Panc1 (cell line): ENCODE measurements around the gene MDGA2. TPM values are rescaled to one million over a fixed set of nuclear protein-coding genes. Genes with fewer than 3 reads are reported as not detected.

Experiments used
- ATAC-seq: fragments of 200-7000 bp; cut with Tn5 transposase; 2 replicates; pipeline ENCODE4 v1.9.1; 2020; ENCODE audit warnings: mild to moderate bottlenecking, moderate library complexity
- BruUV-seq: library from RNA; stranded (reverse); fragments of 400-500 nt; replicated peaks from 2 replicates; lab custom pipeline; 2021; lab: Mats Ljungman, UMichigan
- CTCF ChIA-PET: fragments of 300-600 bp; sonication (Branson Sonifier 250); formaldehyde crosslinking; loops from one replicate; lab custom pipeline; 2022; ENCODE audit warnings: antibody characterized with exemption; lab: Charles Lee
- POLR2A ChIA-PET: fragments of 300-600 bp; sonication (Branson Sonifier 250); formaldehyde crosslinking; loops from one replicate; lab custom pipeline; 2022; ENCODE audit warnings: antibody characterized with exemption; lab: Charles Lee
- DNase-seq: peaks from one replicate; pipeline ENCODE4 v3.0.0-alpha.2; 2010; ENCODE audit warnings: low read depth, low spot score
- H3K27ac ChIP-seq: 2 replicates; pipeline ENCODE4 v1.5.1; 2011; ENCODE audit warnings: mild to moderate bottlenecking, low read length, inconsistent platforms
- H3K27me3 ChIP-seq: fragments of 200-500 bp; sonication (Bioruptor generic); 2 replicates; pipeline ENCODE4 v1.6.0; 2014; ENCODE audit warnings: low read length, inconsistent platforms; ENCODE audit not compliant: control insufficient read depth, insufficient read depth
- H3K36me3 ChIP-seq: fragments of 200-500 bp; sonication (Bioruptor generic); 2 replicates; pipeline ENCODE4 v1.5.1; 2014; ENCODE audit warnings: inconsistent platforms, mild to moderate bottlenecking, low read length, moderate library complexity; ENCODE audit not compliant: control insufficient read depth, insufficient read depth
- H3K4me1 ChIP-seq: 2 replicates; pipeline ENCODE4 v1.5.1; 2011; ENCODE audit warnings: inconsistent platforms, mild to moderate bottlenecking, low read length, moderate library complexity; ENCODE audit not compliant: control insufficient read depth, insufficient read depth
- H3K4me3 ChIP-seq, 2 experiments: 2 replicates each; pipeline ENCODE4 v1.5.1; 2011 to 2012; ENCODE audit warnings: low read depth in 2 of 2, low read length in 2 of 2, mild to moderate bottlenecking in 2 of 2, inconsistent platforms in 1 of 2, moderate library complexity in 1 of 2
- H3K9me3 ChIP-seq: fragments of 200-500 bp; sonication (Bioruptor generic); 2 replicates; pipeline ENCODE4 v1.5.1; 2014; ENCODE audit warnings: low read depth, mild to moderate bottlenecking, inconsistent platforms, low read length, moderate library complexity; ENCODE audit not compliant: control insufficient read depth, insufficient read depth
- CTCF ChIP-seq: fragments of 450-650 bp; IDR thresholded peaks from 2 replicates; pipeline ENCODE4 v1.5.1; 2017; ENCODE audit warnings: mild to moderate bottlenecking
- POLR2AphosphoS5 ChIP-seq: IDR thresholded peaks from 2 replicates; pipeline ENCODE4 v1.6.1; 2012; ENCODE audit warnings: mild to moderate bottlenecking, low read depth, low read length, moderate library complexity
- SIN3A ChIP-seq: IDR thresholded peaks from 2 replicates; pipeline ENCODE4 v1.6.1; 2012; ENCODE audit warnings: low read depth, mild to moderate bottlenecking, low read length, moderate library complexity, borderline replicate concordance; ENCODE audit not compliant: insufficient read depth
- TCF7L2 ChIP-seq: IDR thresholded peaks from 2 replicates; pipeline ENCODE4 v1.6.1; 2011; ENCODE audit warnings: mild to moderate bottlenecking, low read depth, low read length, inconsistent platforms
- in situ Hi-C: cut with HindIII; loops from 2 replicates; pipeline ENCODE4 v1.10.0; 2016; ENCODE audit warnings: low sequenced_read_pairs, low pct_unique_long_range_greater_than_20kb
- intact Hi-C: fragments of 100-400 bp; cut with micrococcal nuclease; formaldehyde crosslinking; loops from one replicate; pipeline ENCODE4 v1.10.0; 2022; ENCODE audit not compliant: unreplicated experiment
- total RNA-seq: library from RNA; stranded (reverse); gene quantifications from one replicate; pipeline ENCODE4 v1.2.1, GENCODE V29; 2021; ENCODE audit not compliant: unreplicated experiment
- TF ChIP-seq, protein P1 (sequence below), 2 experiments: IDR thresholded peaks; 2 replicates each; pipeline ENCODE4 v1.6.1; 2011 to 2012; ENCODE audit warnings: low read depth in 2 of 2, control low read depth in 1 of 2, low read length in 1 of 2, mild to moderate bottlenecking in 1 of 2, moderate library complexity in 1 of 2; ENCODE audit not compliant: insufficient read depth in 1 of 2

MDGA2 gene
- total RNA-seq, 1 experiment from 2014 or later: not detected

- CTCF ChIA-PET: no interaction called here
- POLR2A ChIA-PET: no interaction called here
- Histone ChIP-seq H3K27me3 (no peaks in the 10 kb centered on the region), H3K4me3 (no peak overlapping the region), H3K36me3 (no peaks in the 10 kb centered on the region), H3K4me1 (no peaks in the 10 kb centered on the region), H3K9me3 (no peaks in the 10 kb centered on the region), H3K27ac (no peak overlapping the region)
- no TSS peak for BruUV-seq
- in situ Hi-C loops: no loop called here
- intact Hi-C loops: no loop called here
- ATAC-seq (no peak), DNase-seq (no peak)
- TF ChIP-seq, protein P1, sequence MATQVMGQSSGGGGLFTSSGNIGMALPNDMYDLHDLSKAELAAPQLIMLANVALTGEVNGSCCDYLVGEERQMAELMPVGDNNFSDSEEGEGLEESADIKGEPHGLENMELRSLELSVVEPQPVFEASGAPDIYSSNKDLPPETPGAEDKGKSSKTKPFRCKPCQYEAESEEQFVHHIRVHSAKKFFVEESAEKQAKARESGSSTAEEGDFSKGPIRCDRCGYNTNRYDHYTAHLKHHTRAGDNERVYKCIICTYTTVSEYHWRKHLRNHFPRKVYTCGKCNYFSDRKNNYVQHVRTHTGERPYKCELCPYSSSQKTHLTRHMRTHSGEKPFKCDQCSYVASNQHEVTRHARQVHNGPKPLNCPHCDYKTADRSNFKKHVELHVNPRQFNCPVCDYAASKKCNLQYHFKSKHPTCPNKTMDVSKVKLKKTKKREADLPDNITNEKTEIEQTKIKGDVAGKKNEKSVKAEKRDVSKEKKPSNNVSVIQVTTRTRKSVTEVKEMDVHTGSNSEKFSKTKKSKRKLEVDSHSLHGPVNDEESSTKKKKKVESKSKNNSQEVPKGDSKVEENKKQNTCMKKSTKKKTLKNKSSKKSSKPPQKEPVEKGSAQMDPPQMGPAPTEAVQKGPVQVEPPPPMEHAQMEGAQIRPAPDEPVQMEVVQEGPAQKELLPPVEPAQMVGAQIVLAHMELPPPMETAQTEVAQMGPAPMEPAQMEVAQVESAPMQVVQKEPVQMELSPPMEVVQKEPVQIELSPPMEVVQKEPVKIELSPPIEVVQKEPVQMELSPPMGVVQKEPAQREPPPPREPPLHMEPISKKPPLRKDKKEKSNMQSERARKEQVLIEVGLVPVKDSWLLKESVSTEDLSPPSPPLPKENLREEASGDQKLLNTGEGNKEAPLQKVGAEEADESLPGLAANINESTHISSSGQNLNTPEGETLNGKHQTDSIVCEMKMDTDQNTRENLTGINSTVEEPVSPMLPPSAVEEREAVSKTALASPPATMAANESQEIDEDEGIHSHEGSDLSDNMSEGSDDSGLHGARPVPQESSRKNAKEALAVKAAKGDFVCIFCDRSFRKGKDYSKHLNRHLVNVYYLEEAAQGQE (IDR thresholded peaks at IDR 0.05; ENCODE audit: insufficient read depth in 1 of 2, low read depth in 2 of 2, low read length in 1 of 2): no peak
- no peak for TF ChIP-seq SIN3A
- no peak for TF ChIP-seq POLR2AphosphoS5
- no peak for TF ChIP-seq TCF7L2
- TF ChIP-seq CTCF: no peak
Measured at GRCh38 chr14:46887144-46887543, 788.3 kb downstream of the MDGA2 start.

DNA sequence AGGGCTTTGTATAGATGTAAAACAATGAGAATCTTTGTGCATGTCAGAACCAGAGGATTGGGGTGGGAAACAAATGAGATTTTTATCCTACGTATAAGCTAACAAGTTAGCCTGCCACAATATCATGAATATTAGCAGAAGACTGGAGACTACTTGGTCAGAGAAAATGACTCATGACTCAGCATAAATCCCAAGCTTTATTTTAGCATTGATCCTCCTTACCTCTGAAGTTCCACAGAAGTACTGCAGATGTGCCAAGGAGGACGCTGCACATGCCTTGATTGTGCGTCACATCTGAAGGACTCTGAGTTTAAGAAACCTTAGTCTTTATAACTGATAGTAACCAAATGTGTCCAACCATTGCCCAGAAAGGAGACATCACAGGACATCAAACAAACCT, 789.8 kb downstream of the MDGA2 start:
- H3K4me1 ChIP-seq: no peaks in the 10 kb centered on the region
- TF ChIP-seq CTCF: no peak
- TF ChIP-seq, protein P1 (IDR thresholded peaks at IDR 0.05; ENCODE audit: insufficient read depth in 1 of 2, low read depth in 2 of 2, low read length in 1 of 2): no peak
- TF ChIP-seq TCF7L2: no peak
- no peak for TF ChIP-seq SIN3A
- TF ChIP-seq POLR2AphosphoS5: no peak
- POLR2A ChIA-PET: no interaction called here
- no TSS peak for BruUV-seq
- H3K27me3 ChIP-seq: no peaks in the 10 kb centered on the region
- intact Hi-C loops: no loop called here
- ATAC-seq (no peak), DNase-seq (no peak)
- no peaks in the 10 kb centered on the region for H3K36me3 ChIP-seq
- no peaks in the 10 kb centered on the region for H3K9me3 ChIP-seq
- CTCF ChIA-PET: interaction anchor here (0.6 kb wide), 1 partner anchor 70 kb away, joined by 3 read pairs; no protein-coding TSS in a partner anchor
- H3K4me3 ChIP-seq: no peak overlapping the region
- in situ Hi-C loops: no loop called here
- H3K27ac ChIP-seq: no peak overlapping the region
